ENCODE results near the gene LARGE1.
"Not testable (repeated sequence)": the region's sequence is repeated elsewhere in the genome, so short reads cannot be mapped to it uniquely, and the experiment has no call there.

The LARGE1 gene

GRCh38 chr22:33461245-33461644 lies 459.0 kb downstream of the LARGE1 start:
- not testable (repeated sequence) for DNase-seq

- no peak for DNase-seq
Measured at GRCh38 chr22:33459137-33459536, 461.1 kb downstream of the LARGE1 start.

GRCh38 chr22:33456511-33456910 lies 463.8 kb downstream of the LARGE1 start:
- no peak for DNase-seq

GRCh38 chr22:33455036-33455435 lies 465.2 kb downstream of the LARGE1 start:
- DNase-seq = no peak

- no peak for DNase-seq
Measured at GRCh38 chr22:33451866-33452469, 468.3 kb downstream of the LARGE1 start.

- DNase-seq = no peak
Measured at GRCh38 chr22:33450756-33451155, 469.5 kb downstream of the LARGE1 start.

- DNase-seq = no peak
Measured at GRCh38 chr22:33447733-33448132, 472.5 kb downstream of the LARGE1 start.

- no peak for DNase-seq
Measured at GRCh38 chr22:33443683-33444082, 476.6 kb downstream of the LARGE1 start.

- no peak for DNase-seq
Measured at GRCh38 chr22:33440756-33441155, 479.5 kb downstream of the LARGE1 start.

GRCh38 chr22:33438273-33438672 lies 482.0 kb downstream of the LARGE1 start:
- peak; percentile 15 for DNase-seq

- no peak for DNase-seq
Measured at GRCh38 chr22:33431300-33431699, 489.0 kb downstream of the LARGE1 start.

GRCh38 chr22:33429281-33429680 lies 491.0 kb downstream of the LARGE1 start:
- DNase-seq = no peak

GRCh38 chr22:33427461-33427860 lies 492.8 kb downstream of the LARGE1 start:
- no peak for DNase-seq

GRCh38 chr22:33426451-33426850 lies 493.8 kb downstream of the LARGE1 start:
- DNase-seq = no peak

- no peak for DNase-seq
Measured at GRCh38 chr22:33421859-33422258, 498.4 kb downstream of the LARGE1 start.

- no peak for DNase-seq
Measured at GRCh38 chr22:33418484-33418883, 501.8 kb downstream of the LARGE1 start.

- DNase-seq = no peak
Measured at GRCh38 chr22:33415401-33415800, 504.9 kb downstream of the LARGE1 start.

GRCh38 chr22:33409079-33409478 lies 511.2 kb downstream of the LARGE1 start:
- no peak for DNase-seq

- no peak for DNase-seq
Measured at GRCh38 chr22:33405194-33405593, 515.1 kb downstream of the LARGE1 start.

GRCh38 chr22:33404723-33405122 lies 515.6 kb downstream of the LARGE1 start:
- no peak for DNase-seq

GRCh38 chr22:33402325-33402724 lies 518.0 kb downstream of the LARGE1 start:
- DNase-seq = no peak

GRCh38 chr22:33401291-33401690 lies 519.0 kb downstream of the LARGE1 start:
- DNase-seq = no peak

- DNase-seq = no peak
Measured at GRCh38 chr22:33400891-33401290, 519.4 kb downstream of the LARGE1 start.

- DNase-seq = no peak
Measured at GRCh38 chr22:33400061-33400840, 520.0 kb downstream of the LARGE1 start.

All from NCI-H1436 (cell line).